GM12878 (cell line): Measurements from ENCODE around the gene SLC6A8. TPM values are rescaled to one million over a fixed set of nuclear protein-coding genes. Genes with fewer than 3 reads are reported as not detected.

Experiments
- ATAC-seq: fragments of 200-7000 bp; cut with Tn5 transposase; 3 replicates; pipeline ENCODE4 v1.9.1; 2020; ENCODE audit warnings: mild to moderate bottlenecking, moderate library complexity
- BruUV-seq: library from RNA; stranded (reverse); fragments of 400-500 nt; replicated peaks from 2 replicates; lab custom pipeline; 2021; lab: Mats Ljungman, UMichigan
- CTCF ChIA-PET: fragments of 300-600 bp; sonication (Branson Sonifier 250); formaldehyde crosslinking; extraction: SDS; loops from one replicate; lab custom pipeline; 2021; ENCODE audit warnings: inconsistent platforms; lab: Yijun Ruan, JAX
- POLR2A ChIA-PET: fragments of 350-600 bp; formaldehyde crosslinking; extraction: SDS; loops from one replicate; lab custom pipeline; 2021; ENCODE audit warnings: inconsistent platforms; lab: Charles Lee
- RAD21 ChIA-PET: fragments of 300-600 bp; sonication (Branson Sonifier 250); formaldehyde crosslinking; loops from one replicate; lab custom pipeline; 2023; ENCODE audit warnings: antibody characterized with exemption; ENCODE audit not compliant: unreplicated experiment; lab: Charles Lee
- SMC1A ChIA-PET: fragments of 300-600 bp; sonication (Branson Sonifier 250); formaldehyde crosslinking; loops from one replicate; lab custom pipeline; 2023; ENCODE audit not compliant: unreplicated experiment, uncharacterized antibody; lab: Charles Lee
- DNase-seq: peaks from one replicate; pipeline ENCODE4 v3.0.0-alpha.2; 2011; ENCODE audit warnings: low read depth, low spot score
- FAIRE-seq: peaks from 3 replicates; lab custom pipeline; 2011; peaks lifted over from hg19 to GRCh38; lab: Jason Lieb, UNC
- H2AFZ ChIP-seq: 2 replicates; pipeline ENCODE4 v1.6.0; 2011; ENCODE audit warnings: low read depth, low read length, control low read depth; ENCODE audit not compliant: control insufficient read depth
- H3K27ac ChIP-seq: 2 replicates; pipeline ENCODE4 v1.5.1; 2011; ENCODE audit warnings: control low read depth; ENCODE audit not compliant: control insufficient read depth, insufficient read depth
- H3K27me3 ChIP-seq, 2 experiments: replicated peaks in 1 of 2; 2 replicates each; pipeline versions ENCODE4 v1.6.0 to v1.6.1; 2011; ENCODE audit warnings: low read length in 1 of 2; ENCODE audit not compliant: control insufficient read depth in 2 of 2, insufficient read depth in 2 of 2
- H3K36me3 ChIP-seq, 2 experiments: 2 replicates each; pipeline ENCODE4 v1.5.1; 2011; ENCODE audit warnings: low read length in 1 of 2; ENCODE audit not compliant: control insufficient read depth in 2 of 2, insufficient read depth in 2 of 2
- H3K4me1 ChIP-seq: 2 replicates; pipeline ENCODE4 v1.6.1; 2011; ENCODE audit warnings: mild to moderate bottlenecking, low read length, moderate library complexity, mixed read lengths; ENCODE audit not compliant: control insufficient read depth, insufficient read depth
- H3K4me2 ChIP-seq: 2 replicates; pipeline ENCODE4 v1.6.0; 2011; ENCODE audit warnings: control low read depth; ENCODE audit not compliant: control insufficient read depth, insufficient read depth
- H3K4me3 ChIP-seq: fragments of 200-600 bp; sonication (generic); 2 replicates; pipeline ENCODE4 v1.5.1; 2016
- H3K79me2 ChIP-seq: 2 replicates; pipeline ENCODE4 v1.6.0; 2011; ENCODE audit warnings: low read length; ENCODE audit not compliant: control insufficient read depth, insufficient read depth
- H3K9ac ChIP-seq: 2 replicates; pipeline ENCODE4 v1.8.0; 2011; ENCODE audit warnings: low read length, control low read depth, mixed read lengths; ENCODE audit not compliant: control insufficient read depth, insufficient read depth
- H3K9me3 ChIP-seq: replicated peaks from 3 replicates; pipeline ENCODE4 v1.5.1; 2011; ENCODE audit warnings: mild to moderate bottlenecking, low read length; ENCODE audit not compliant: control insufficient read depth, insufficient read depth
- H4K20me1 ChIP-seq: 2 replicates; pipeline ENCODE4 v1.6.0; 2011; ENCODE audit not compliant: control insufficient read depth, insufficient read depth
- CHD2 ChIP-seq: IDR thresholded peaks from 2 replicates; pipeline ENCODE4 v1.6.1; 2011; ENCODE audit warnings: low read depth, low read length, improper control_type of control experiment, borderline replicate concordance
- CHD4 ChIP-seq: fragments of 200-600 bp; sonication (generic); IDR thresholded peaks from 2 replicates; pipeline ENCODE4 v1.6.1; 2016; ENCODE audit warnings: mild to moderate bottlenecking
- EP300 ChIP-seq, 2 experiments: fragments of 150-350 bp in 1 of 2; IDR thresholded peaks; 2 replicates each; pipeline ENCODE4 v1.6.1; 2011 to 2012; ENCODE audit warnings: low read depth in 2 of 2, low read length in 2 of 2, borderline replicate concordance in 1 of 2, improper control_type of control experiment in 1 of 2, inconsistent platforms in 1 of 2; ENCODE audit not compliant: control insufficient read depth in 1 of 2
- GABPA ChIP-seq: IDR thresholded peaks from 2 replicates; pipeline ENCODE4 v1.6.1; 2014; ENCODE audit warnings: antibody characterized with exemption, low read depth, mild to moderate bottlenecking, inconsistent platforms
- HDAC2 ChIP-seq: fragments of 200-600 bp; sonication (generic); IDR thresholded peaks from 2 replicates; pipeline ENCODE4 v1.6.1; 2017
- MAX ChIP-seq: IDR thresholded peaks from 2 replicates; pipeline ENCODE4 v1.6.1; 2012; ENCODE audit warnings: low read depth, low read length, improper control_type of control experiment
- MLLT1 ChIP-seq: fragments of 450-650 bp; IDR thresholded peaks from 2 replicates; pipeline ENCODE4 v1.6.1; 2016; ENCODE audit warnings: mild to moderate bottlenecking
- MTA2 ChIP-seq: fragments of 450-650 bp; IDR thresholded peaks from 2 replicates; pipeline ENCODE4 v1.6.1; 2016; ENCODE audit warnings: low read depth, mild to moderate bottlenecking, moderate library complexity
- MXI1 ChIP-seq: fragments of 150-350 bp; IDR thresholded peaks from 2 replicates; pipeline ENCODE4 v1.6.1; 2011; ENCODE audit warnings: low read depth, mild to moderate bottlenecking, inconsistent platforms, low read length, improper control_type of control experiment
- NBN ChIP-seq: fragments of 450-650 bp; IDR thresholded peaks from 2 replicates; pipeline ENCODE4 v1.6.1; 2016
- PAX8 ChIP-seq: fragments of 450-650 bp; IDR thresholded peaks from 2 replicates; pipeline ENCODE4 v1.6.1; 2017; ENCODE audit warnings: mild to moderate bottlenecking, moderate library complexity
- PML ChIP-seq: IDR thresholded peaks from 2 replicates; pipeline ENCODE4 v1.6.1; 2012; ENCODE audit warnings: low read length, inconsistent platforms
- POLR2AphosphoS5 ChIP-seq: IDR thresholded peaks from 2 replicates; pipeline ENCODE4 v1.6.1; 2011; ENCODE audit warnings: mild to moderate bottlenecking, low read length, inconsistent platforms
- RCOR1 ChIP-seq: conservative IDR thresholded peaks from 2 replicates; pipeline ENCODE4 v1.6.1; 2012; ENCODE audit warnings: low read depth, low read length, improper control_type of control experiment
- RFX5 ChIP-seq: IDR thresholded peaks from 2 replicates; pipeline ENCODE4 v1.6.1; 2011; ENCODE audit warnings: low read depth, low read length, improper control_type of control experiment
- SMAD5 ChIP-seq: IDR thresholded peaks from 2 replicates; pipeline ENCODE4 v1.6.1; 2016; ENCODE audit warnings: antibody characterized with exemption, low read depth
- SP1 ChIP-seq: IDR thresholded peaks from one replicate; pipeline ENCODE4 v1.6.1; 2011; ENCODE audit warnings: low read depth, low read length
- SPI1 ChIP-seq: IDR thresholded peaks from 2 replicates; pipeline ENCODE4 v1.6.1; 2011; ENCODE audit warnings: low read depth, mild to moderate bottlenecking, low read length, moderate library complexity, borderline replicate concordance; ENCODE audit not compliant: insufficient read depth
- SUPT20H ChIP-seq: IDR thresholded peaks from 2 replicates; pipeline ENCODE4 v1.6.1; 2011; ENCODE audit warnings: low read depth, mild to moderate bottlenecking, low read length, moderate library complexity, borderline replicate concordance; ENCODE audit not compliant: control insufficient read depth
- TAF1 ChIP-seq: IDR thresholded peaks from 2 replicates; pipeline ENCODE4 v1.6.1; 2011; ENCODE audit warnings: mild to moderate bottlenecking, low read depth, low read length, borderline replicate concordance
- WGBS: methylation state at CpG from one replicate; pipeline ENCODE4 v1.1.6; 2016; ENCODE audit warnings: low lambda C conversion rate; ENCODE audit not compliant: insufficient replicate concordance, insufficient coverage; ENCODE audit errors: missing lambda C conversion rate; 5-methylcytosine and 5-hydroxymethylcytosine counted together
- in situ Hi-C: fragments of 300-500 bp; cut with MboI; formaldehyde crosslinking; loops from 9 replicates; pipeline ENCODE4 v1.14.3; 2018; ENCODE audit warnings: mixed read lengths
- intact Hi-C: fragments of 100-400 bp; cut with micrococcal nuclease; formaldehyde crosslinking; loops from one replicate; pipeline ENCODE4 v1.14.2; 2022; ENCODE audit not compliant: unreplicated experiment
- polyA plus RNA-seq, 11 experiments: library from polyadenylated mRNA; depleted of rRNA in 4 of 11; unstranded in 6 of 11; stranded (reverse) in 5 of 11; fragments of >200 nt; fragmentation: Nextera tagmentation in 4 of 11; fragmentation: Illumina TruSeq in 1 of 11; extraction: Ambion mirVana in 4 of 11; extraction: Trizol in 1 of 11; gene quantifications; 1 replicate in 1 of 11; 2 replicates in 10 of 11; pipeline versions ENCODE4 v1.2.1 to v1.2.3, GENCODE V29; 2011 to 2016; ENCODE audit warnings: inconsistent platforms in 2 of 11, missing spikeins in 2 of 11, low read depth in 1 of 11
- total RNA-seq, 4 experiments: library from RNA; depleted of rRNA in 3 of 4; stranded (reverse); fragments of >200 nt in 3 of 4; fragmentation: Illumina TruSeq in 1 of 4; extraction: Trizol in 1 of 4; gene quantifications; 2 replicates each; pipeline versions ENCODE4 v1.2.1 to v1.2.3, GENCODE V29; 2013 to 2021

Gene SLC6A8
- total and polyA plus RNA-seq, 10 of the 15 experiments (the other 5 are each of a cell fraction or from before 2014, with no cell fraction given): 0.01 to 0.72 (median 0.17) TPM; not detected in 6

- FAIRE-seq (no peak), DNase-seq (no peak), ATAC-seq (no peak)
- ChIA-PET CTCF (interaction anchor here (1.4 kb wide), 1 partner anchor 11 kb away, joined by 3 read pairs; no protein-coding TSS in a partner anchor), RAD21 (no interaction called here), POLR2A (interaction anchor here (0.5 kb wide), 1 partner anchor 41 kb away, joined by 3 read pairs; no protein-coding TSS in a partner anchor), SMC1A (no interaction called here)
- in situ Hi-C loops: loop anchor here (10.0 kb wide), 1 partner anchor 114 kb away; no protein-coding TSS in a partner anchor
- no peak overlapping the region for H2AFZ ChIP-seq
- H3K27ac ChIP-seq: no peak overlapping the region
- peaks cover 17% of the 10 kb centered on the region for H3K79me2 ChIP-seq
- no peaks in the 10 kb centered on the region for H4K20me1 ChIP-seq
- no peaks in the 10 kb centered on the region for H3K4me1 ChIP-seq
- H3K4me2 ChIP-seq: no peak overlapping the region
- no peak overlapping the region for H3K4me3 ChIP-seq
- no peak for TF ChIP-seq PAX8
- TF ChIP-seq SPI1: no peak
- TF ChIP-seq HDAC2: no peak
- no peak for TF ChIP-seq TAF1
- TF ChIP-seq SUPT20H: no peak
- no peak for TF ChIP-seq CHD4
- TF ChIP-seq MTA2: no peak
- TF ChIP-seq SMAD5: no peak
- TF ChIP-seq NBN: no peak
- no peak for TF ChIP-seq MXI1
- no peak for TF ChIP-seq MLLT1
- no peak for TF ChIP-seq PML
- no peak for TF ChIP-seq GABPA
- no peak for TF ChIP-seq RFX5
- no peak for TF ChIP-seq MAX
- TF ChIP-seq POLR2AphosphoS5: no peak
- no peak for TF ChIP-seq SP1
- no peak for TF ChIP-seq CHD2
- TF ChIP-seq EP300 (IDR thresholded peaks at IDR 0.05; ENCODE audit: borderline replicate concordance in 1 of 2, control insufficient read depth in 1 of 2, low read depth in 2 of 2, low read length in 2 of 2): no peak
- no peak for TF ChIP-seq RCOR1
- intact Hi-C loops: no loop called here
- no TSS peak for BruUV-seq
- no peaks in the 10 kb centered on the region for H3K27me3 ChIP-seq
- H3K36me3 ChIP-seq: peaks cover 6 to 14% of the 10 kb centered on the region in 2 experiments
- H3K9me3 ChIP-seq: no peaks in the 10 kb centered on the region
- H3K9ac ChIP-seq: no peak overlapping the region
- WGBS: 42% methylated on average over 2 of the region's 2 CpGs
Observed at GRCh38 chrX:153719238-153719637, 31.5 kb downstream of the SLC6A8 start.
